ENCODE data around the gene TEX36. TPM values are rescaled to one million over a fixed set of nuclear protein-coding genes. Genes with fewer than 3 reads are reported as not detected.
"Not testable (repeated sequence)": the region's sequence is repeated elsewhere in the genome, so short reads cannot be mapped to it uniquely, and the experiment has no call there.

The TEX36 gene
- total RNA-seq, 4 donors from 2014 or later, result not detected

DNA sequence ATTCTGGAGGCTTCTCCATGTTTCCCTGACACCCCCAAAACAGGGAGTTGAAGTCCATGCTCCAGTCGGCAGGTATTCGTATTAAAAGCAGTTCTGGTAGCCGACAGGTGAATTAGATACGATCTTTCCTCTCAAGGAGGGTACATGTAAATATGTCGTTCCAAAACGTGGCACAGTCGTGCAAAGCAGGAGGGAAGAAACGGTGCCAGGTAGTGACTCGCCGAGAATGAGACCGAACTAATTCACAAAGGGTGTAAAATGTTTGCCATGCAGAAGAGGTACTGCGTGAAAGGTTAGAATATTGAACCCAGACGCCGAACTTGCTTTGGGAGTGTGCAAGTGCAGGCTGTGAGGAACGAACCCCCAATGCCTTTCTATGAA, 37.0 kb upstream of the TEX36 start:
- H3K4me1 ChIP-seq, result peaks cover 4 to 24% (median 9%) of the 10 kb centered on the region in 3 donors
- no peaks in the 10 kb centered on the region for H3K9me3 ChIP-seq
- no peak for ATAC-seq
- peak overlapping the region; percentile 78 to 97 (median 89) for H3K27ac ChIP-seq
- WGBS, 2 donors (ENCODE audit: low coverage in 1 of 2), result 1 to 5% methylated on average over 8 to 14 of the region's 15 CpGs
- H3K4me3 ChIP-seq, result peak overlapping the region; percentile 87 to 92
- TF ChIP-seq, protein P1, sequence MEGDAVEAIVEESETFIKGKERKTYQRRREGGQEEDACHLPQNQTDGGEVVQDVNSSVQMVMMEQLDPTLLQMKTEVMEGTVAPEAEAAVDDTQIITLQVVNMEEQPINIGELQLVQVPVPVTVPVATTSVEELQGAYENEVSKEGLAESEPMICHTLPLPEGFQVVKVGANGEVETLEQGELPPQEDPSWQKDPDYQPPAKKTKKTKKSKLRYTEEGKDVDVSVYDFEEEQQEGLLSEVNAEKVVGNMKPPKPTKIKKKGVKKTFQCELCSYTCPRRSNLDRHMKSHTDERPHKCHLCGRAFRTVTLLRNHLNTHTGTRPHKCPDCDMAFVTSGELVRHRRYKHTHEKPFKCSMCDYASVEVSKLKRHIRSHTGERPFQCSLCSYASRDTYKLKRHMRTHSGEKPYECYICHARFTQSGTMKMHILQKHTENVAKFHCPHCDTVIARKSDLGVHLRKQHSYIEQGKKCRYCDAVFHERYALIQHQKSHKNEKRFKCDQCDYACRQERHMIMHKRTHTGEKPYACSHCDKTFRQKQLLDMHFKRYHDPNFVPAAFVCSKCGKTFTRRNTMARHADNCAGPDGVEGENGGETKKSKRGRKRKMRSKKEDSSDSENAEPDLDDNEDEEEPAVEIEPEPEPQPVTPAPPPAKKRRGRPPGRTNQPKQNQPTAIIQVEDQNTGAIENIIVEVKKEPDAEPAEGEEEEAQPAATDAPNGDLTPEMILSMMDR (IDR thresholded peaks at IDR 0.05), result no peak
- TF ChIP-seq POLR2AphosphoS5 (IDR thresholded peaks at IDR 0.05), result no peak
- TF ChIP-seq POLR2A (IDR thresholded peaks at IDR 0.05), result no peak
- no peak for TF ChIP-seq EP300 (IDR thresholded peaks at IDR 0.05)
- H3K36me3 ChIP-seq, result peaks cover 5 to 40% of the 10 kb centered on the region in 2 donors
- no peaks in the 10 kb centered on the region for H3K27me3 ChIP-seq

DNA sequence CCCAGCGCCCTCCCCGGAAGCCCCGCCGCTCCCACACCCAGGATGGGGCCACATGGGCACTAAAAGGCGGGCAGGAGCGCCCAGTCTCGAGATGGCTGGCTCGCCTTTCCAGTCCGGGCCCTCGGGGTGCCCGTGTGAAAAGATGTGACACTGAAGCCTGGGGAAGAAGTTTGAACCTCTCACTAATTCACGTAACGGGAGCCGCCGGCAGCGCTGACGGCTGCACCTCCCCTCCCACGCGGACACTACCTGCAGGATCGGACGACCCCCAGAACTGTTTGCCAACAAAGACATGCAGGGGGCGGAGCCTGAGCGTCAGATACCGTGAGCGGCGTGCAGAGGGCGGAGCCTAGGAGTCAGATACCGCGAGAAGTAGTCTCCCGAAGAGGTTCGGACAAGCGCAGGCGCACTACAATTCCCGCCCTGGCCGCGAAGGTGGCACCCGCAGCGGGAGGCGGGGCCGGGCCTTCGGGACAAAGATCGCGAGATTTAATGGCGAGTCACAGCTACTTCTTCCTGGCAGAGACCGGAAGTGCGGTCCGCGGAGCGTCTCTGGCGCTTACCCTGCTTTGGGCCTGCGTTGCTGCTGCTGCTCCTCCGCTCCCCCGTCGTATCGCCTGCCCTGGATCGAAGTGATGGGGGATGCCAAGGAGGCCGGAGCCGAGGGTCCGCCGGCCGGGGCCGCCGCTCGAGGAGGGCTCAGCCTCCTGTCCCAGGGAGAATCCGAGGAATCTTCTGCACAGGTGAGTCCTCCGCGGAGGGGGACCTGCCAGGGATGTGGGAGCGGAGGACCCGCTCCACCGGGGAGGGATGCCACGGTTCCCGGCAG, 36.4 kb upstream of the TEX36 start, which contains the start of gene EDRF1:
Gene EDRF1, plus strand, starts transcription at position 537 of the 829 bp plus-strand sequence. Its CDS starts 99 bp downstream, at position 636.
- Histone ChIP-seq H3K27me3 (no peaks in the 10 kb centered on the region), H3K36me3 (peaks cover 3 to 34% of the 10 kb centered on the region in 2 donors), H3K4me3 (peak within 1 kb of the TSS; percentile 87 to 92), H3K4me1 (peaks cover 4 to 24% (median 9%) of the 10 kb centered on the region in 3 donors), H3K27ac (peak within 1 kb of the TSS; percentile 78 to 97 (median 89)), H3K9me3 (no peaks in the 10 kb centered on the region)
- ATAC-seq, result peak; percentile 100
- TF ChIP-seq, protein P1 (IDR thresholded peaks at IDR 0.05), result peak in 1 of 4 experiments; percentile 11
- TF ChIP-seq POLR2AphosphoS5 (IDR thresholded peaks at IDR 0.05) (peak; percentile 90), POLR2A (IDR thresholded peaks at IDR 0.05) (peak; percentile 72 to 80), EP300 (IDR thresholded peaks at IDR 0.05) (no peak)
- WGBS, 2 donors (ENCODE audit: low coverage in 1 of 2), result no CpG with 5 or more reads among the region's 72 CpGs

DNA sequence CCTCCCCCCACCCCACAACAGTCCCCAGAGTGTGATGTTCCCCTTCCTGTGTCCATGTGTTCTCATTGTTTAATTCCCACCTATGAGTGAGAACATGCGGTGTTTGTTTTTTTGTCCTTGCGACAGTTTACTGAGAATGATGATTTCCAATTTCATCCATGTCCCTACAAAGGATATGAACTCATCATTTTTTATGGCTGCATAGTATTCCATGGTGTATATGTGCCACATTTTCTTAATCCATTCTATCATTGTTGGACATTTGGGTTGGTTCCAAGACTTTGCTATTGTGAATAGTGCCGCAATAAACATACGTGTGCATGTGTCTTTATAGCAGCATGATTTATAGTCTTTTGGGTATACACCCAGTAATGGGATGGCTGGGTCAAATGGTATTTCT, 31.8 kb upstream of the TEX36 start:
- H3K9me3 ChIP-seq, ATAC-seq, H3K27ac ChIP-seq, H3K36me3 ChIP-seq, H3K27me3 ChIP-seq, H3K4me3 ChIP-seq: not testable (repeated sequence)
- 100% methylated on average over 1 to 4 of the region's 4 CpGs for WGBS, 2 donors (ENCODE audit: low coverage in 1 of 2)
- peaks cover 0 to 14% (median 2%) of the 10 kb centered on the region in 3 donors for H3K4me1 ChIP-seq

DNA sequence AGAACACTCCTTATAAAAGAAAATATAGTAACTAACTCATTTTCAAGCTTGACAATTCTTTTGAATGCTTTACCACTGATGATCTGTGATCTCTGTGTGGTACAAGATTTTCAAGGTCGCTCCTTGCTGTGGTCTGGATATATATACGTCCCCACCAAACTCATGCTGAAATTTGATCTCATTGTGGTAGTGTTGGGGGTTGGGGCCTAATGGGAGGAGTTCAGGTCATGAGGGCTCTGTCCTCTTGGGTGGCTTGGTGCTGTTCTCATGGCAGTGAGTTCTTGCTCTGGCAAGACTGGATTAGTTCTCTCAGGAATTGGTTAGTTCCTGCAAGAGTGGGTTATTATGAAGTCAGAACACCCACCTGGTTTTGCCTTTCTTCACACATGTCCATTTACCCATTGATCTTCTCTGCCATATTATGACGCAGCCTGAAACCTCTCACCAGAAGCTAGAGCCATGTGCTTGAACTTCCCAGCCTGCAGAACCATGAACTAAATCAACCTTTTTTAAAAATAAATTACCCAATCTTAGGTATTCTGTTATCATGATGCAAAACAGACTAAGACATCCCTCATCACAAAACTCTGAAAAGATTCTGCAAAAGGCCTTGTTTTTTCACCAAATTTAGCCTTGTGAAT, 28.3 kb upstream of the TEX36 start:
- H3K9me3 ChIP-seq, result peaks cover 0 to 7% (median 0%) of the 10 kb centered on the region in 3 donors
- H3K27me3 ChIP-seq, result no peaks in the 10 kb centered on the region
- ATAC-seq, result no peak
- H3K4me1 ChIP-seq, result peaks cover 0 to 17% (median 0%) of the 10 kb centered on the region in 3 donors
- TF ChIP-seq, protein P1 (IDR thresholded peaks at IDR 0.05), result no peak
- TF ChIP-seq POLR2AphosphoS5 (IDR thresholded peaks at IDR 0.05), result no peak
- no peak for TF ChIP-seq EP300 (IDR thresholded peaks at IDR 0.05)
- TF ChIP-seq POLR2A (IDR thresholded peaks at IDR 0.05), result no peak
- no peak overlapping the region for H3K4me3 ChIP-seq
- 87 to 100% methylated on average over 2 to 3 of the region's 3 CpGs for WGBS, 2 donors (ENCODE audit: low coverage in 1 of 2)
- peaks cover 0 to 4% of the 10 kb centered on the region in 2 donors for H3K36me3 ChIP-seq
- no peak overlapping the region for H3K27ac ChIP-seq

DNA sequence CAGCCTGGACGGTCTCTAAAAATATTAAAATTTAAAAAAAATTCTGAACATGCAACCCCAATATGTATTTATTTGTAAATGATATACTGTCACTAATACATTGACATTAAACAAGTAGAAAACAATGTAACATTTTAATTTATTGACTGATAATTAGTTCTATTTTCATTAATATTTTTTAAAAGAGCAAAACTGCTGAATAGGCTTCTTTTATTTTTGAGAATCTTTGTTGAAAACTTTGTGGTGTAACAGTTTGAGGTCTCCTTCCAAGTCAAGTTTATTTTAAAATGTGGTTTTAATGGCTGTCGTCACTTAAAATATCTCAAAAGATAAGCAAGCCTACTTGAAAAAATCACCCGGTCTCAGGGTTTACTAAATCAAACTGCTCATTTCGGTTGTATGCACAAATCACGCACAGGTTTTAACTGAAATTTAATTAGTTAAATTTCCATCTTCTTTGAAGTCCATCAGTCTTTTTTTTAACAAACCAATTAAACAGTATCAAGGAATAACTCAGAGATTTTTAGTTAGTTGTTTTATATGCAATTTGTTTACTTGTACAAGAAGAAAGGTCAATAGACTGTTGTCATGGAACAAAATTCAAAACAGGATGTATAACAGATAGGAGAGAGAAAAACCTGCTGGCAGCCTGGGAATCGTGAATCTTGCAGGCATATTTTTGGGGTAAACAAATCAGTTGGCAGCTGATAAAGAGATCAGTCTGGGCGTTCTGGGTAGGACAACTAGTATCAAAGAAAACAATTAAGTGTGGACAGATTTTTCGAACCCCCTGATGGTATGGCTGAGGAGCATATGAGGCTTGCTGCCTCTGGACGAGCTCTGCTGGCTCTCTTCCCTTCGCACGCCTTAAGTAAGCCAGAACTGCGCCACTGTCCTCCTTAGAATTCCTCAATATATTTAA, 26.9 kb upstream of the TEX36 start:
- TF ChIP-seq, protein P1 (IDR thresholded peaks at IDR 0.05), result no peak
- TF ChIP-seq EP300 (IDR thresholded peaks at IDR 0.05) (no peak), POLR2AphosphoS5 (IDR thresholded peaks at IDR 0.05) (no peak), POLR2A (IDR thresholded peaks at IDR 0.05) (no peak)
- H3K27ac ChIP-seq, result no peak overlapping the region
- no peak overlapping the region for H3K4me3 ChIP-seq
- 33 to 44% methylated on average over 12 of the region's 12 CpGs for WGBS, 2 donors (ENCODE audit: low coverage in 1 of 2)
- H3K27me3 ChIP-seq, result no peaks in the 10 kb centered on the region
- H3K4me1 ChIP-seq, result peaks cover 0 to 17% (median 0%) of the 10 kb centered on the region in 3 donors
- no peak for ATAC-seq
- H3K36me3 ChIP-seq, result peaks cover 0 to 4% of the 10 kb centered on the region in 2 donors
- H3K9me3 ChIP-seq, result peaks cover 0 to 7% (median 0%) of the 10 kb centered on the region in 3 donors
